ENCODE measurements around the gene KLHDC3. TPM values are rescaled to one million over a fixed set of nuclear protein-coding genes. Genes with fewer than 3 reads are reported as not detected.
A peak's percentile ranks its signal among the peaks of the same experiment; 100 is the strongest.

The KLHDC3 gene
- total and polyA plus RNA-seq, 2 donors (not counting 3 experiments of a cell fraction or from before 2014, with no cell fraction given) = 84.8 to 120 TPM

GRCh38 chr6:42978487-42978838 is 35.6 kb upstream of the KLHDC3 start:
- H3K27ac ChIP-seq (ENCODE audit: insufficient read depth, low read depth, low read length) = peak overlapping the region; percentile 58
- peak overlapping the region; percentile 93 for H2AFZ ChIP-seq (ENCODE audit: low read depth, low read length)
- no peaks in the 10 kb centered on the region for H3K27me3 ChIP-seq (ENCODE audit: control insufficient read depth in 2 of 2, insufficient read depth in 2 of 2, low read length in 2 of 2)
- peaks cover 12% of the 10 kb centered on the region for H3K79me2 ChIP-seq (ENCODE audit: control insufficient read depth, insufficient read depth, low read length)
- no peaks in the 10 kb centered on the region for H4K20me1 ChIP-seq (replicated peaks; ENCODE audit: control insufficient read depth, extremely low read depth, insufficient read depth, low read length)
- DNase-seq (ENCODE audit: low read depth, low spot score) (peak; percentile 37), FAIRE-seq (peak; percentile 52)
- H3K4me3 ChIP-seq (replicated peaks in 1 of 3; ENCODE audit: insufficient read depth in 1 of 3, low read depth in 1 of 3, low read length in 3 of 3) = peak overlapping the region; percentile 62 to 74 (median 72)
- POLR2A ChIA-PET = no interaction called here
- BruUV-seq (replicated peaks) = no TSS peak
- H3K9me1 ChIP-seq (replicated peaks; ENCODE audit: control insufficient read depth, extremely low read depth, insufficient read depth, low read length) = no peaks in the 10 kb centered on the region
- H3K4me2 ChIP-seq (ENCODE audit: insufficient read depth, low read length) = peak overlapping the region; percentile 87
- intact Hi-C loops (cut with micrococcal nuclease) = loop anchor here (2.0 kb wide), 2 partner anchors 18 to 36 kb away; partner anchors contain the start of genes GNMT and KLHDC3
- no peak for TF ChIP-seq FOS (IDR thresholded peaks at IDR 0.05; ENCODE audit: borderline replicate concordance, insufficient read depth, low read length)
- no peak for TF ChIP-seq GATA2 (IDR thresholded peaks at IDR 0.05; ENCODE audit: insufficient read depth, insufficient read length, low read depth, low read length)
- no peak for TF ChIP-seq JUN (IDR thresholded peaks at IDR 0.05; ENCODE audit: borderline replicate concordance, insufficient read depth, insufficient read length, low read depth)
- no peak for TF ChIP-seq POLR2A (IDR thresholded peaks at IDR 0.05; ENCODE audit: low read depth, low read length)
- no peak for TF ChIP-seq POLR2AphosphoS5 (IDR thresholded peaks at IDR 0.05; ENCODE audit: insufficient read depth, low read depth, low read length)
- TF ChIP-seq EZH2 (IDR thresholded peaks at IDR 0.05; ENCODE audit: borderline replicate concordance, low read depth, low read length, severe bottlenecking) = no peak
- TF ChIP-seq MAX (IDR thresholded peaks at IDR 0.05; ENCODE audit: insufficient read depth, insufficient read length) = no peak
- no peak for TF ChIP-seq CTCF (IDR thresholded peaks at IDR 0.05; ENCODE audit: extremely low read depth in 1 of 2, insufficient read depth in 1 of 2, low read depth in 1 of 2, low read length in 2 of 2)
- no peak for TF ChIP-seq MYC (IDR thresholded peaks at IDR 0.05; ENCODE audit: low read depth, low read length)
- peak overlapping the region; percentile 66 for H3K9ac ChIP-seq (replicated peaks; ENCODE audit: extremely low read depth, insufficient read depth, low read length)
- CTCF ChIA-PET = interaction anchor here (1.4 to 2.0 kb wide), 5 partner anchors 13 to 165 kb away, joined by 3 to 12 read pairs (median 6); partner anchors contain the start of genes CNPY3, CUL7, KLC4 and MRPL2
- no peaks in the 10 kb centered on the region for H3K9me3 ChIP-seq (replicated peaks; ENCODE audit: control insufficient read depth, insufficient read depth, low read length)
- H3K36me3 ChIP-seq (ENCODE audit: control insufficient read depth in 2 of 2, extremely low read depth in 1 of 2, insufficient read depth in 2 of 2, low read length in 2 of 2) = no peaks in the 10 kb centered on the region
- dilution Hi-C loops (cut with MboI; ENCODE audit: extremely low pct_ligation_motif_present, low sequenced_read_pairs) = no loop called here
- H3K4me1 ChIP-seq (ENCODE audit: control insufficient read depth, extremely low read depth, insufficient read depth, low read length) = peaks cover 23% of the 10 kb centered on the region
